GM18873 (cell line): ENCODE data around the gene CNPY1.
A peak's percentile ranks its signal among the peaks of the same experiment; 100 is the strongest.

Source experiments
- ATAC-seq: cut with Tn5 transposase; IDR thresholded peaks from one replicate; pipeline ENCODE4 v1.9.1; 2021; ENCODE audit warnings: mild to moderate bottlenecking, moderate library complexity, moderate number of reproducible peaks; ENCODE audit not compliant: unreplicated experiment, low FRiP score

Gene CNPY1

GRCh38 chr7:155493744-155494538 is 52.4 kb downstream of the CNPY1 start:
- no peak for ATAC-seq

GRCh38 chr7:155491812-155492211 is 54.5 kb downstream of the CNPY1 start:
- no peak for ATAC-seq

- ATAC-seq = no peak
These were observed 55.4 kb downstream of the CNPY1 start for GRCh38 chr7:155490697-155491628.

GRCh38 chr7:155489862-155490696 is 56.3 kb downstream of the CNPY1 start:
- no peak for ATAC-seq

- no peak for ATAC-seq
These were observed 57.1 kb downstream of the CNPY1 start for GRCh38 chr7:155489158-155489840.

GRCh38 chr7:155488483-155489127 is 57.8 kb downstream of the CNPY1 start:
- no peak for ATAC-seq

GRCh38 chr7:155487509-155488482 is 58.6 kb downstream of the CNPY1 start:
- ATAC-seq = no peak

- ATAC-seq = no peak
These were observed 59.4 kb downstream of the CNPY1 start for GRCh38 chr7:155486783-155487508.

- no peak for ATAC-seq
These were observed 61.6 kb downstream of the CNPY1 start for GRCh38 chr7:155484483-155485399.

- ATAC-seq = no peak
These were observed 62.5 kb downstream of the CNPY1 start for GRCh38 chr7:155483868-155484325.

GRCh38 chr7:155483245-155483644 is 63.1 kb downstream of the CNPY1 start:
- no peak for ATAC-seq

GRCh38 chr7:155482511-155483183 is 63.7 kb downstream of the CNPY1 start:
- no peak for ATAC-seq

GRCh38 chr7:155481764-155482163 is 64.6 kb downstream of the CNPY1 start:
- no peak for ATAC-seq

GRCh38 chr7:155477476-155477875 is 68.9 kb downstream of the CNPY1 start:
- ATAC-seq = peak; percentile 93

GRCh38 chr7:155471718-155472117 is 74.6 kb downstream of the CNPY1 start:
- no peak for ATAC-seq
